ENCODE data around the gene ANKEF1. TPM values are rescaled to one million over a fixed set of nuclear protein-coding genes. Genes with fewer than 3 reads are reported as not detected.

Gene ANKEF1
- total RNA-seq, 4 donors from 2014 or later, result 4.4 to 5.7 (median 5.0) TPM

DNA sequence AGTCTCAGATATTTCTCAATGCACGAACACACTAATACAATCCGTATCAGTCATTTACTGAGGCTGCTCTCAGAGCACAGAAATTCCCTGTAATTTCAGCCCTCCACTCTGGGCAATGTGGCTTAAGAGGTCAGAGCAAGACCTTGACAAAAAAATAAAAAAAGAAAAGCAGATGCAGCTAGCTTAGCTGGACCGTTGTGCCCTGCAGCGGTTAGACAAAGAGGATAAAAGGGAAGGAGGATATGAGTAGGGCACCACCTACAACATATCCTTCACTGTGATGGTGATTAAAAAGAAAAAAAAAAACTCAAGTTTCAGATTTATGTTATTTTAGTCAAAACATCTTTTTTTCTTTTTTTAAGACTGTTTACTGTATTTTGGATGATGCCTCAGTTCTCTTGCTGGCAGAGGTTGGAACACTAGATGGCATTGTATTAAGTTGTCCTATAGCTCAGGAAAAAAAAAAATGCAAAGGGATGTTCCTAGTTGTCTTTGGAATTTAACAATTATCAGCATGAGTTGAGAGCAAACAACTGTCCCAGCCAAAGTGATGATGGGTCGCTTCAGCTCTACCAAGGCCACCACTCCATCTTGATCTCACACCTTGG lies 59.9 kb downstream of the ANKEF1 start:
- TF ChIP-seq, protein P1, sequence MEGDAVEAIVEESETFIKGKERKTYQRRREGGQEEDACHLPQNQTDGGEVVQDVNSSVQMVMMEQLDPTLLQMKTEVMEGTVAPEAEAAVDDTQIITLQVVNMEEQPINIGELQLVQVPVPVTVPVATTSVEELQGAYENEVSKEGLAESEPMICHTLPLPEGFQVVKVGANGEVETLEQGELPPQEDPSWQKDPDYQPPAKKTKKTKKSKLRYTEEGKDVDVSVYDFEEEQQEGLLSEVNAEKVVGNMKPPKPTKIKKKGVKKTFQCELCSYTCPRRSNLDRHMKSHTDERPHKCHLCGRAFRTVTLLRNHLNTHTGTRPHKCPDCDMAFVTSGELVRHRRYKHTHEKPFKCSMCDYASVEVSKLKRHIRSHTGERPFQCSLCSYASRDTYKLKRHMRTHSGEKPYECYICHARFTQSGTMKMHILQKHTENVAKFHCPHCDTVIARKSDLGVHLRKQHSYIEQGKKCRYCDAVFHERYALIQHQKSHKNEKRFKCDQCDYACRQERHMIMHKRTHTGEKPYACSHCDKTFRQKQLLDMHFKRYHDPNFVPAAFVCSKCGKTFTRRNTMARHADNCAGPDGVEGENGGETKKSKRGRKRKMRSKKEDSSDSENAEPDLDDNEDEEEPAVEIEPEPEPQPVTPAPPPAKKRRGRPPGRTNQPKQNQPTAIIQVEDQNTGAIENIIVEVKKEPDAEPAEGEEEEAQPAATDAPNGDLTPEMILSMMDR (IDR thresholded peaks at IDR 0.05), result no peak
- TF ChIP-seq POLR2A (IDR thresholded peaks at IDR 0.05), result no peak
- 80 to 90% methylated on average over 4 to 5 of the region's 5 CpGs for WGBS, 2 donors
- peaks cover 0 to 5% (median 0%) of the 10 kb centered on the region in 3 donors for H3K4me1 ChIP-seq
- H3K27me3 ChIP-seq, result peaks cover 0 to 3% (median 0%) of the 10 kb centered on the region in 4 donors
- H3K36me3 ChIP-seq, result no peaks in the 10 kb centered on the region
- H3K9me3 ChIP-seq, result no peaks in the 10 kb centered on the region
- DNase-seq, result no peak
- no peak overlapping the region for H3K27ac ChIP-seq
- H3K4me3 ChIP-seq, result no peak overlapping the region
- intact Hi-C loops (cut with DNase I), result loop anchor here (10.0 kb wide), 1 partner anchor 480 kb away; no protein-coding TSS in a partner anchor

DNA sequence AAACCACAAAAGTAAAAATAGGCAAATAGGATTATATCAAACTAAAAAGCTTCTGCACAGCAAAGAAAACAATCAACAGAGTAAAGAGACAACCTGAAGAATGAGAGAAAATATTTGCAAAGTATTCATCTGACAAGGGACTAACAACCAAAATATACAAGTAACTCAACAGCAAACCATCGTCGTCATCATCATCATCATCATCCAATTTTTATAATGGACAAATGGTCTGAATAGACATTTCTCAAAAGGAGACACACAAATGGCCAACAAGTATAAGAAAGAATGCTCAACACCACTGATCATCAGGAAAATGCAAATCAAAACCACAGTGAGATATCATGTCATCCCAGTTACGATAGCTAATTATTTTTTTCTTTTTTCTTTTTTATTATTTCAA lies 62.0 kb downstream of the ANKEF1 start:
- intact Hi-C loops (cut with DNase I), result loop anchor here (10.0 kb wide), 1 partner anchor 482 kb away; no protein-coding TSS in a partner anchor
- no peak overlapping the region for H3K4me3 ChIP-seq
- WGBS, 2 donors, result 86 to 92% methylated on average over 3 of the region's 3 CpGs
- H3K4me1 ChIP-seq, result peaks cover 0 to 5% (median 0%) of the 10 kb centered on the region in 3 donors
- no peak overlapping the region for H3K27ac ChIP-seq
- H3K36me3 ChIP-seq, result no peaks in the 10 kb centered on the region
- DNase-seq, result no peak
- H3K9me3 ChIP-seq, result no peaks in the 10 kb centered on the region
- TF ChIP-seq, protein P1 (IDR thresholded peaks at IDR 0.05), result no peak
- TF ChIP-seq POLR2A (IDR thresholded peaks at IDR 0.05), result no peak
- peaks cover 0 to 3% (median 0%) of the 10 kb centered on the region in 4 donors for H3K27me3 ChIP-seq

DNA sequence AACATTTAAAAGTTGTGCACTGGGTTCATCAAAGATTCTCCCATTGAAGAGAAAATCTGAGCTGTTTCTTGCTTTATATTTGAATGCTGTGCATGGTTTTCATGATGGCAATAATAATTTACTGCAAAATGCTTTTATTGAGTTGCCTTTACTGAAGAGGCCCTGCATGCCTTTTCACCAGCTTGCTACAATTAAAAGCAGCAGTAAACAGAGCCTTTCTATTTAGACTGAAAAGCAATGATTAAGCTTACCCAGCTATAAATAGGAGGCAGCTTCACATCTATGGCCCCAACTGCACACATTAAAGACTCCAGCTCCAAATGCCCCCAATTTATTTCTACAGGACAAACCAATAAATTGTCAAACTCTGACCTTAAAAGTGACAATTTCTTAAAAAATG lies 70.3 kb downstream of the ANKEF1 start:
- no peaks in the 10 kb centered on the region for H3K36me3 ChIP-seq
- H3K27ac ChIP-seq, result no peak overlapping the region
- no peak overlapping the region for H3K4me3 ChIP-seq
- H3K27me3 ChIP-seq, result no peaks in the 10 kb centered on the region
- intact Hi-C loops (cut with DNase I), result no loop called here
- DNase-seq, result no peak
- no peaks in the 10 kb centered on the region for H3K4me1 ChIP-seq
- TF ChIP-seq POLR2A (IDR thresholded peaks at IDR 0.05), result no peak
- TF ChIP-seq, protein P1 (IDR thresholded peaks at IDR 0.05), result no peak
- H3K9me3 ChIP-seq, result no peaks in the 10 kb centered on the region

Small RNA genes within 50 kb of the gene (small RNA-seq; reads per million reads assigned to genes)
- 0 reads per million in 4 donors for gene RF00017

Other genes starting within 250 kb of the ANKEF1 start
- under 1 TPM; 0.04 to 0.34 (median 0.24) TPM for gene PAK5, start 195.9 kb upstream of the ANKEF1 start, total RNA-seq
- under 1 TPM in 3 of 4 donors, not detected in 1; 0.13 to 0.57 (median 0.15) TPM for gene SNAP25, start 183.8 kb downstream of the ANKEF1 start, total RNA-seq